ENCODE data around the gene SNRPF. TPM values are rescaled to one million over a fixed set of nuclear protein-coding genes. Genes with fewer than 3 reads are reported as not detected.

SNRPF gene
- total RNA-seq, 6 donors from 2014 or later: 2.1 to 16.6 (median 14.3) TPM

- ATAC-seq (ENCODE audit: low FRiP score in 2 of 2) (no peak), DNase-seq (no peak)
- 66% methylated on average over 10 of the region's 10 CpGs for WGBS, 2 donors
- Histone ChIP-seq H3K27ac (peak overlapping the region in 2 of 4 donors; percentile 82 to 83), H3K36me3 (peaks cover 3 to 36% (median 12%) of the 10 kb centered on the region in 4 donors), H3K4me1 (peaks cover 14 to 25% (median 16%) of the 10 kb centered on the region in 4 donors), H3K9me3 (no peaks in the 10 kb centered on the region), H3K27me3 (no peaks in the 10 kb centered on the region), H3K4me3 (peak overlapping the region in 3 of 4 donors; percentile 73 to 91 (median 85))
- TF ChIP-seq EP300 (IDR thresholded peaks at IDR 0.05): no peak
- no peak for TF ChIP-seq POLR2A (IDR thresholded peaks at IDR 0.05)
- TF ChIP-seq, protein P1, sequence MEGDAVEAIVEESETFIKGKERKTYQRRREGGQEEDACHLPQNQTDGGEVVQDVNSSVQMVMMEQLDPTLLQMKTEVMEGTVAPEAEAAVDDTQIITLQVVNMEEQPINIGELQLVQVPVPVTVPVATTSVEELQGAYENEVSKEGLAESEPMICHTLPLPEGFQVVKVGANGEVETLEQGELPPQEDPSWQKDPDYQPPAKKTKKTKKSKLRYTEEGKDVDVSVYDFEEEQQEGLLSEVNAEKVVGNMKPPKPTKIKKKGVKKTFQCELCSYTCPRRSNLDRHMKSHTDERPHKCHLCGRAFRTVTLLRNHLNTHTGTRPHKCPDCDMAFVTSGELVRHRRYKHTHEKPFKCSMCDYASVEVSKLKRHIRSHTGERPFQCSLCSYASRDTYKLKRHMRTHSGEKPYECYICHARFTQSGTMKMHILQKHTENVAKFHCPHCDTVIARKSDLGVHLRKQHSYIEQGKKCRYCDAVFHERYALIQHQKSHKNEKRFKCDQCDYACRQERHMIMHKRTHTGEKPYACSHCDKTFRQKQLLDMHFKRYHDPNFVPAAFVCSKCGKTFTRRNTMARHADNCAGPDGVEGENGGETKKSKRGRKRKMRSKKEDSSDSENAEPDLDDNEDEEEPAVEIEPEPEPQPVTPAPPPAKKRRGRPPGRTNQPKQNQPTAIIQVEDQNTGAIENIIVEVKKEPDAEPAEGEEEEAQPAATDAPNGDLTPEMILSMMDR (IDR thresholded peaks at IDR 0.05): no peak
- TF ChIP-seq POLR2AphosphoS5 (IDR thresholded peaks at IDR 0.05): no peak
These were observed 1.4 kb downstream of the SNRPF start for GRCh38 chr12:95859947-95860850.

GRCh38 chr12:95862038-95862437 is 3.3 kb downstream of the SNRPF start:
- Histone ChIP-seq H3K4me3 (no peak overlapping the region), H3K36me3 (peaks cover 9 to 54% (median 12%) of the 10 kb centered on the region in 4 donors), H3K9me3 (no peaks in the 10 kb centered on the region), H3K4me1 (peaks cover 14 to 25% (median 16%) of the 10 kb centered on the region in 4 donors), H3K27me3 (no peaks in the 10 kb centered on the region), H3K27ac (no peak overlapping the region)
- TF ChIP-seq, protein P1 (IDR thresholded peaks at IDR 0.05): no peak
- TF ChIP-seq POLR2A (IDR thresholded peaks at IDR 0.05): no peak
- no peak for TF ChIP-seq EP300 (IDR thresholded peaks at IDR 0.05)
- no peak for TF ChIP-seq POLR2AphosphoS5 (IDR thresholded peaks at IDR 0.05)
- no peak for ATAC-seq (ENCODE audit: low FRiP score in 2 of 2)
- WGBS, 2 donors: 95 to 99% methylated on average over 3 of the region's 3 CpGs
- DNase-seq: no peak

- Histone ChIP-seq H3K4me3 (no peak overlapping the region), H3K4me1 (peaks cover 11 to 17% (median 13%) of the 10 kb centered on the region in 4 donors), H3K27me3 (no peaks in the 10 kb centered on the region), H3K27ac (no peak overlapping the region), H3K36me3 (peaks cover 9 to 59% (median 12%) of the 10 kb centered on the region in 4 donors), H3K9me3 (no peaks in the 10 kb centered on the region)
- ATAC-seq (ENCODE audit: low FRiP score in 2 of 2): no peak
- TF ChIP-seq POLR2A (IDR thresholded peaks at IDR 0.05): no peak
- no peak for DNase-seq
These were observed 4.6 kb downstream of the SNRPF start for GRCh38 chr12:95863337-95863736.

DNA sequence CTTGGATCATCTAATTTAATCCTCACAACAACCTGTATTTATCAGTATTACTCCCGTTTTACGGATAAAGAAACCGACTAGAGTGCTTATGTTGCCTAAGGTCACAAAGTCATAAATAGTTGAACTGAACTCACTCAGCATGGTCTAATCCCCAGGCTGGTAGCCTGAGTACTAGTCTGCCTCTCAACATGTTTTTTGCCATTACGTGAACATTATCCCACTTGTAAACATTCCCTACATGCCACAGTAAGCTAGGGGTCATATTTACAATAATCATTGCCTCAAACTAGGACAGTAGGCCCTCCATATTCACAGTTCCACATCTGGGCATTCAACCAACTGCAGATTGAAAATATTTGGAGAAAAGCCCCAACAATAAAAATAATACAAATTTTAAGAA is 12.1 kb downstream of the SNRPF start:
- peaks cover 0 to 29% (median 3%) of the 10 kb centered on the region in 4 donors for H3K36me3 ChIP-seq
- DNase-seq: no peak
- no peaks in the 10 kb centered on the region for H3K9me3 ChIP-seq
- TF ChIP-seq, protein P1 (IDR thresholded peaks at IDR 0.05): no peak
- no peak for TF ChIP-seq POLR2AphosphoS5 (IDR thresholded peaks at IDR 0.05)
- TF ChIP-seq POLR2A (IDR thresholded peaks at IDR 0.05): no peak
- no peak for TF ChIP-seq EP300 (IDR thresholded peaks at IDR 0.05)
- ATAC-seq (ENCODE audit: low FRiP score in 2 of 2): no peak
- WGBS, 2 donors: 93 to 99% methylated on average over 4 of the region's 4 CpGs
- H3K27ac ChIP-seq: no peak overlapping the region
- no peak overlapping the region for H3K4me3 ChIP-seq
- H3K4me1 ChIP-seq: no peaks in the 10 kb centered on the region
- H3K27me3 ChIP-seq: no peaks in the 10 kb centered on the region

DNA sequence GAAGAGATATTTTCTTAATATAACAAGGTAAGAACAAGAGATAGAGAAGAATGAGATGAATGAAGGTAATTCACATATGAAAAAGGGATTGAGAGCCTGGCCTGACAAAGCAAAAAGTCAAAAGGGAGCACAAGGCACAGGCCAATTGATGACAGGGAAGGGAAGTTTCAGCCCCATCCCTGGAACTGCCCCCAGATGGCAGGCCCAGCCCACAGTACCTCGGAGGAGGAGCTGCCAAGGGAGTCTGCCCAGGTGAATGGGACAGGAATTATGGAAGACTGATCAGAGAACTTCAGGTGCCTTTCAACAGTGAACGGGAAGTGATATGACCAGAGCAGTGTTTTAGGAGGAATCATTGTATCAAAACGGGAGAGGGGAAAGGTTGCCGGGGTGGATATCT is 15.7 kb downstream of the SNRPF start:
- DNase-seq (no peak), ATAC-seq (ENCODE audit: low FRiP score in 2 of 2) (no peak)
- H3K4me3 ChIP-seq: no peak overlapping the region
- no peak for TF ChIP-seq POLR2A (IDR thresholded peaks at IDR 0.05)
- TF ChIP-seq, protein P1 (IDR thresholded peaks at IDR 0.05): no peak
- TF ChIP-seq POLR2AphosphoS5 (IDR thresholded peaks at IDR 0.05): no peak
- no peak for TF ChIP-seq EP300 (IDR thresholded peaks at IDR 0.05)
- peaks cover 0 to 8% (median 0%) of the 10 kb centered on the region in 4 donors for H3K36me3 ChIP-seq
- H3K4me1 ChIP-seq: no peaks in the 10 kb centered on the region
- WGBS, 2 donors: 92 to 97% methylated on average over 4 of the region's 4 CpGs
- H3K27me3 ChIP-seq: no peaks in the 10 kb centered on the region
- H3K27ac ChIP-seq: no peak overlapping the region
- no peaks in the 10 kb centered on the region for H3K9me3 ChIP-seq
